Astrocyte of the spinal cord (primary cell): ENCODE results near the gene ZNF746.
"Not testable (repeated sequence)": the region's sequence is repeated elsewhere in the genome, so short reads cannot be mapped to it uniquely, and the experiment has no call there.

Experiments used
- DNase-seq: peaks from one replicate; pipeline ENCODE4 v3.0.0; 2011; ENCODE audit warnings: low read depth, low spot score
- H3K4me3 ChIP-seq: 2 replicates; pipeline ENCODE4 v1.5.1; 2011; ENCODE audit warnings: low read depth, mild to moderate bottlenecking, low read length, moderate library complexity
- in situ Hi-C: cut with HindIII; loops from 2 replicates; pipeline ENCODE4 v1.10.0; 2017; ENCODE audit warnings: low sequenced_read_pairs
- TF ChIP-seq, protein P1 (sequence below): IDR thresholded peaks from 2 replicates; pipeline ENCODE4 v1.5.1; 2012; ENCODE audit warnings: low read depth, mild to moderate bottlenecking, low read length, inconsistent platforms

The ZNF746 gene

GRCh38 chr7:149454750-149455149 is 42.9 kb downstream of the ZNF746 start:
- TF ChIP-seq, protein P1, sequence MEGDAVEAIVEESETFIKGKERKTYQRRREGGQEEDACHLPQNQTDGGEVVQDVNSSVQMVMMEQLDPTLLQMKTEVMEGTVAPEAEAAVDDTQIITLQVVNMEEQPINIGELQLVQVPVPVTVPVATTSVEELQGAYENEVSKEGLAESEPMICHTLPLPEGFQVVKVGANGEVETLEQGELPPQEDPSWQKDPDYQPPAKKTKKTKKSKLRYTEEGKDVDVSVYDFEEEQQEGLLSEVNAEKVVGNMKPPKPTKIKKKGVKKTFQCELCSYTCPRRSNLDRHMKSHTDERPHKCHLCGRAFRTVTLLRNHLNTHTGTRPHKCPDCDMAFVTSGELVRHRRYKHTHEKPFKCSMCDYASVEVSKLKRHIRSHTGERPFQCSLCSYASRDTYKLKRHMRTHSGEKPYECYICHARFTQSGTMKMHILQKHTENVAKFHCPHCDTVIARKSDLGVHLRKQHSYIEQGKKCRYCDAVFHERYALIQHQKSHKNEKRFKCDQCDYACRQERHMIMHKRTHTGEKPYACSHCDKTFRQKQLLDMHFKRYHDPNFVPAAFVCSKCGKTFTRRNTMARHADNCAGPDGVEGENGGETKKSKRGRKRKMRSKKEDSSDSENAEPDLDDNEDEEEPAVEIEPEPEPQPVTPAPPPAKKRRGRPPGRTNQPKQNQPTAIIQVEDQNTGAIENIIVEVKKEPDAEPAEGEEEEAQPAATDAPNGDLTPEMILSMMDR, result no peak
- in situ Hi-C loops, result no loop called here
- H3K4me3 ChIP-seq, result no peak overlapping the region
- DNase-seq, result no peak

GRCh38 chr7:149454006-149454405 is 43.6 kb downstream of the ZNF746 start:
- in situ Hi-C loops, result no loop called here
- no peak for DNase-seq
- H3K4me3 ChIP-seq, result no peak overlapping the region
- TF ChIP-seq, protein P1, result no peak

GRCh38 chr7:149450821-149451220 is 46.8 kb downstream of the ZNF746 start:
- TF ChIP-seq, protein P1, result no peak
- no peak overlapping the region for H3K4me3 ChIP-seq
- in situ Hi-C loops, result no loop called here
- no peak for DNase-seq

GRCh38 chr7:149449897-149450296 is 47.7 kb downstream of the ZNF746 start:
- TF ChIP-seq, protein P1, result no peak
- DNase-seq, result no peak
- no peak overlapping the region for H3K4me3 ChIP-seq
- in situ Hi-C loops, result no loop called here

DNA sequence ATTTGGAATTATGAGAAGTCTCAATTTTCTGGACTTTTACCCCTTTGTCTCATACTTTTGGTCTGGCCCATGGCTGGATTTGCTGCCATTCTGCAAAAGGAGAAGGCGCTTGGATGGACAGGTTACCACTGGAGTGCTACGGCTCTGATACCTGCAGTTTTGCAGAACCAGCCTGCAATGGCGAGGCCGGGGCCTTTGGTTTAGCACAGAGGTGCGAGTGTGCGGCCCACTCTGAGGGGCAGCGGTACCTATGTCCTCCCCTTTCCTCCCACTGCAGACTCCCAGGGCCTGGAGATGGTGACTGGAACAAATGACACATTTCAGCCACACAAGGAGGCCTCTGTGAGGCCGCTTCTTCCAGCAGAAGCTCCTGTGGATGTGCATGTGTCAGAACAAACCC is 48.6 kb downstream of the ZNF746 start:
- in situ Hi-C loops, result no loop called here
- TF ChIP-seq, protein P1, result no peak
- DNase-seq, result no peak
- no peak overlapping the region for H3K4me3 ChIP-seq

DNA sequence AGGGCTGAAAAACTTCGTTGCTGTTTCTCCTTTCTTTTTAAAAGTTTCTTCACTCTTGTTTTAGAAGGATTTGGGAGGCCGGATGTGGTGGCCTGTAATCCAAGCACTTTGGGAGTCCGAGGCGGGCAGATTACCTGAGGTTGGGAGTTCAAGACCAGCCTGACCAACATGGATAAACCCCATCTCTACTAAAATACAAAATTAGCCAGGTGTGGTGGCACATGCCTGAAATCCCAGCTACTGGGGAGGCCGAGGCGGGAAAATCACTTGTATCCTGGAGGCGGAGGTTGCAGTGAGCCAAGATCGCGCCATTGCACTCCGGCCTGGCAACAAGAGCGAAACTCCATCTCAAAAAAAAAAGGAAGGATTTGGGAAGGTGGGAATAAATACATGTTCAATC is 51.6 kb downstream of the ZNF746 start:
- H3K4me3 ChIP-seq, in situ Hi-C loops, DNase-seq: not testable (repeated sequence)

- no peak overlapping the region for H3K4me3 ChIP-seq
- DNase-seq, result no peak
- TF ChIP-seq, protein P1, result no peak
- in situ Hi-C loops, result no loop called here
Observed at GRCh38 chr7:149444287-149444686, 53.3 kb downstream of the ZNF746 start.
